OCI-LY7 (cell line): ENCODE results near the gene C16orf89.
"Not testable (repeated sequence)": the region's sequence is repeated elsewhere in the genome, so short reads cannot be mapped to it uniquely, and the experiment has no call there.

Source experiments
- CTCF ChIP-seq: fragments of 200-600 bp; sonication (generic); conservative IDR thresholded peaks from 2 replicates; pipeline ENCODE4 v1.5.1; 2014; ENCODE audit warnings: mild to moderate bottlenecking, antibody characterized with exemption, low read length, moderate library complexity, mixed read lengths
- EZH2phosphoT487 ChIP-seq: fragments of 200-600 bp; sonication (generic); IDR thresholded peaks from 2 replicates; pipeline ENCODE4 v1.6.1; 2018; ENCODE audit warnings: low read depth, borderline replicate concordance, mild to moderate bottlenecking, mixed run types, antibody characterized with exemption, low read length, moderate library complexity, mixed read lengths

GRCh38 chr16:5098221-5099159, 32.7 kb upstream of the C16orf89 start:
- not testable (repeated sequence) for TF ChIP-seq CTCF, EZH2phosphoT487
